Activated CD8-positive, alpha-beta memory T cell treated with anti-CD3 and anti-CD28 coated beads, Interleukin-2, amount 50 U/mL, for 24 hours (primary cell): Measurements from ENCODE around the gene KATNB1.
"Not testable (repeated sequence)": the region's sequence is repeated elsewhere in the genome, so short reads cannot be mapped to it uniquely, and the experiment has no call there.

Experiments used
- DNase-seq: peaks from one replicate; pipeline ENCODE4 v3.0.0-alpha.2; 2020; ENCODE audit errors: extremely low read depth

KATNB1 gene

GRCh38 chr16:57725976-57726375 is 9.6 kb upstream of the KATNB1 start:
- no peak for DNase-seq

GRCh38 chr16:57726433-57726947 is 9.1 kb upstream of the KATNB1 start:
- no peak for DNase-seq

- DNase-seq = no peak
These were observed 8.0 kb upstream of the KATNB1 start for GRCh38 chr16:57727610-57728009.

GRCh38 chr16:57728336-57729181 is 7.0 kb upstream of the KATNB1 start:
- no peak for DNase-seq

- no peak for DNase-seq
These were observed 6.4 kb upstream of the KATNB1 start for GRCh38 chr16:57729182-57729484.

- not testable (repeated sequence) for DNase-seq
These were observed 5.7 kb upstream of the KATNB1 start for GRCh38 chr16:57729852-57730251.

GRCh38 chr16:57730771-57731730 is 4.5 kb upstream of the KATNB1 start:
- no peak for DNase-seq

GRCh38 chr16:57732037-57732436 is 3.5 kb upstream of the KATNB1 start:
- no peak for DNase-seq

- DNase-seq = no peak
These were observed 2.9 kb upstream of the KATNB1 start for GRCh38 chr16:57732714-57733113.

- DNase-seq = no peak
These were observed 1.2 kb upstream of the KATNB1 start for GRCh38 chr16:57734308-57734924.

GRCh38 chr16:57734925-57735754 is 430 bp upstream of the KATNB1 start:
- DNase-seq = peak; percentile 98

- DNase-seq = no peak
These were observed 1.1 kb downstream of the KATNB1 start for GRCh38 chr16:57736419-57737351.

GRCh38 chr16:57738844-57739243 is 3.3 kb downstream of the KATNB1 start:
- no peak for DNase-seq

GRCh38 chr16:57739756-57740422 is 4.3 kb downstream of the KATNB1 start:
- DNase-seq = no peak

GRCh38 chr16:57740423-57741071 is 5.0 kb downstream of the KATNB1 start:
- DNase-seq = no peak

- DNase-seq = no peak
These were observed 6.2 kb downstream of the KATNB1 start for GRCh38 chr16:57741660-57742191.

GRCh38 chr16:57742543-57742942 is 7.0 kb downstream of the KATNB1 start:
- DNase-seq = no peak

GRCh38 chr16:57743458-57743857 is 7.9 kb downstream of the KATNB1 start:
- DNase-seq = no peak
